Duodenal mucosa (tissue), 2 donors: ENCODE data around the gene TTF2.
"Not testable (repeated sequence)": the region's sequence is repeated elsewhere in the genome, so short reads cannot be mapped to it uniquely, and the experiment has no call there.

ENCODE experiments used
- H3K27ac ChIP-seq: one replicate; pipeline ENCODE4 v1.7.0; 2013; ENCODE audit warnings: low read depth, low read length
- H3K27me3 ChIP-seq, 2 donors: one replicate each; pipeline ENCODE4 v1.7.0; 2013; ENCODE audit warnings: low read length in 2 of 2, control low read depth in 1 of 2; ENCODE audit not compliant: insufficient read depth in 2 of 2, control insufficient read depth in 1 of 2
- H3K36me3 ChIP-seq, 2 donors: one replicate each; pipeline ENCODE4 v1.7.0; 2013; ENCODE audit warnings: low read length in 2 of 2, control low read depth in 1 of 2; ENCODE audit not compliant: insufficient read depth in 2 of 2, control insufficient read depth in 1 of 2
- H3K4me1 ChIP-seq, 2 donors: one replicate each; pipeline ENCODE4 v1.7.0; 2013; ENCODE audit warnings: low read length in 2 of 2, control low read depth in 1 of 2; ENCODE audit not compliant: insufficient read depth in 2 of 2, control insufficient read depth in 1 of 2
- H3K4me3 ChIP-seq, 2 donors: one replicate each; pipeline ENCODE4 v1.7.0; 2013; ENCODE audit warnings: low read length in 2 of 2, low read depth in 1 of 2
- H3K9ac ChIP-seq, 2 donors: one replicate each; pipeline ENCODE4 v1.7.0; 2013; ENCODE audit warnings: low read length in 2 of 2, low read depth in 1 of 2
- H3K9me3 ChIP-seq, 2 donors: one replicate each; pipeline ENCODE4 v1.7.0; 2013; ENCODE audit warnings: low read length in 2 of 2, control low read depth in 1 of 2; ENCODE audit not compliant: control insufficient read depth in 1 of 2

Gene TTF2

GRCh38 chr1:117143172-117143571, 83.0 kb downstream of the TTF2 start:
- Histone ChIP-seq H3K9me3 (no peaks in the 10 kb centered on the region), H3K27ac (no peak overlapping the region), H3K36me3 (no peaks in the 10 kb centered on the region), H3K9ac (no peak overlapping the region), H3K4me3 (no peak overlapping the region), H3K4me1 (no peaks in the 10 kb centered on the region), H3K27me3 (peaks cover 0 to 3% of the 10 kb centered on the region in 2 donors)

- Histone ChIP-seq H3K4me3 (no peak overlapping the region), H3K9ac (no peak overlapping the region), H3K27ac (no peak overlapping the region), H3K4me1 (no peaks in the 10 kb centered on the region), H3K27me3 (peaks cover 0 to 3% of the 10 kb centered on the region in 2 donors), H3K36me3 (no peaks in the 10 kb centered on the region), H3K9me3 (no peaks in the 10 kb centered on the region)
These were observed 83.7 kb downstream of the TTF2 start for GRCh38 chr1:117143871-117144270.

GRCh38 chr1:117146072-117146471, 85.9 kb downstream of the TTF2 start:
- Histone ChIP-seq H3K4me3 (no peak overlapping the region), H3K27ac (no peak overlapping the region), H3K27me3 (peaks cover 0 to 3% of the 10 kb centered on the region in 2 donors), H3K4me1 (no peaks in the 10 kb centered on the region), H3K9me3 (no peaks in the 10 kb centered on the region), H3K36me3 (no peaks in the 10 kb centered on the region), H3K9ac (no peak overlapping the region)

GRCh38 chr1:117146575-117147340, 86.6 kb downstream of the TTF2 start:
- Histone ChIP-seq H3K4me1 (no peaks in the 10 kb centered on the region), H3K27me3 (peaks cover 0 to 3% of the 10 kb centered on the region in 2 donors), H3K9me3 (no peaks in the 10 kb centered on the region), H3K36me3 (no peaks in the 10 kb centered on the region), H3K27ac (no peak overlapping the region), H3K9ac (no peak overlapping the region), H3K4me3 (no peak overlapping the region)

- no peaks in the 10 kb centered on the region for H3K36me3 ChIP-seq
- H3K9ac ChIP-seq: no peak overlapping the region
- no peak overlapping the region for H3K27ac ChIP-seq
- no peak overlapping the region for H3K4me3 ChIP-seq
- H3K9me3 ChIP-seq: no peaks in the 10 kb centered on the region
- H3K27me3 ChIP-seq: peaks cover 0 to 3% of the 10 kb centered on the region in 2 donors
- H3K4me1 ChIP-seq: no peaks in the 10 kb centered on the region
These were observed 87.3 kb downstream of the TTF2 start for GRCh38 chr1:117147341-117147831.

GRCh38 chr1:117147856-117148588, 87.9 kb downstream of the TTF2 start:
- H3K36me3 ChIP-seq: no peaks in the 10 kb centered on the region
- H3K4me3 ChIP-seq: no peak overlapping the region
- H3K4me1 ChIP-seq: no peaks in the 10 kb centered on the region
- no peak overlapping the region for H3K27ac ChIP-seq
- H3K9me3 ChIP-seq: no peaks in the 10 kb centered on the region
- H3K9ac ChIP-seq: no peak overlapping the region
- peaks cover 0 to 3% of the 10 kb centered on the region in 2 donors for H3K27me3 ChIP-seq

GRCh38 chr1:117150316-117150715, 90.2 kb downstream of the TTF2 start:
- Histone ChIP-seq H3K4me1 (no peaks in the 10 kb centered on the region), H3K27ac (no peak overlapping the region), H3K36me3 (no peaks in the 10 kb centered on the region)

GRCh38 chr1:117151305-117151704, 91.2 kb downstream of the TTF2 start:
- H3K27ac ChIP-seq, H3K9me3 ChIP-seq, H3K36me3 ChIP-seq, H3K27me3 ChIP-seq, H3K4me1 ChIP-seq, H3K4me3 ChIP-seq, H3K9ac ChIP-seq: not testable (repeated sequence)

More at GRCh38 chr1:117150316-117150715, 90.2 kb downstream of the TTF2 start:
- Histone ChIP-seq H3K9ac (no peak overlapping the region), H3K4me3 (no peak overlapping the region), H3K9me3 (no peaks in the 10 kb centered on the region), H3K27me3 (peaks cover 0 to 1% of the 10 kb centered on the region in 2 donors)
